ENCODE measurements around the gene ANKRD61.

ANKRD61 gene

DNA sequence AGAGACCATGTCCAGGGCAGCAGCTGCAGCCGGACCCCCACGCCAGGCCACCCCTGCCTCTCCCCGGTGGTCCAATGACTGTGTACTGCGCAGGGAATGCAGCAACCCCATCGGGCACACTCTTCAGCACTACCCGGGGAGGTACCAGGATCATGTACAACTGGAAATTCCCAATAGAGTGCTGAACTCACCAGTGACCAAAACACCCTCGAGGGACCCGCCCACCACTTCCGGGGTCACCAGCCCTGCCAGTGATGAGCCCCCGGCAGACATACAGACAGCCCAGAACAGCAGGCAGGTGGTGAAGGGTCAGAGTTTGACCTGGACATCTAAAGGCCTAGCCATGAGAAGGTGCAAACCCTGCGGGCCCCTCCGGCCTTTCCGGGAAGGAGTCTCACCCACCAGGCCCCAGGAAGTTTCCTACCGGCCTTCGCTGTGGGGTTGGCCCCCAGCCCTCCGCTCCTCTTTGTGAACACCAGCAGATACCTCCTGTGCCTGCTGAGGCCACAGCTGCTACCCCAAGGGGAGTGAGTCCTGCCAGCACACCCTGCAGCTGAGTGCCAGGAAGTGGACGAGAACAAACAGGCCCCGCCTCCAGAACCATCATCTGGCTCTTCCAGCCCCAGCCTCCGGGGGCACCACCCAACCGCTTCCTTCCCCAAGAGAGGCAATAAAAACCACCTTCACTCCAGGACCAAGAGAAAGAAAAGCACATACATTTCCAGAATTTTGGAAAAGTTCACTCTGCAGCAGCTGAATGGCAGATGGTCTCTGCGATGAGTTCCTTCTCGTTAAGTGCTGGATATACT, 5.0 kb upstream of the ANKRD61 start:
- TF ChIP-seq, protein P1, sequence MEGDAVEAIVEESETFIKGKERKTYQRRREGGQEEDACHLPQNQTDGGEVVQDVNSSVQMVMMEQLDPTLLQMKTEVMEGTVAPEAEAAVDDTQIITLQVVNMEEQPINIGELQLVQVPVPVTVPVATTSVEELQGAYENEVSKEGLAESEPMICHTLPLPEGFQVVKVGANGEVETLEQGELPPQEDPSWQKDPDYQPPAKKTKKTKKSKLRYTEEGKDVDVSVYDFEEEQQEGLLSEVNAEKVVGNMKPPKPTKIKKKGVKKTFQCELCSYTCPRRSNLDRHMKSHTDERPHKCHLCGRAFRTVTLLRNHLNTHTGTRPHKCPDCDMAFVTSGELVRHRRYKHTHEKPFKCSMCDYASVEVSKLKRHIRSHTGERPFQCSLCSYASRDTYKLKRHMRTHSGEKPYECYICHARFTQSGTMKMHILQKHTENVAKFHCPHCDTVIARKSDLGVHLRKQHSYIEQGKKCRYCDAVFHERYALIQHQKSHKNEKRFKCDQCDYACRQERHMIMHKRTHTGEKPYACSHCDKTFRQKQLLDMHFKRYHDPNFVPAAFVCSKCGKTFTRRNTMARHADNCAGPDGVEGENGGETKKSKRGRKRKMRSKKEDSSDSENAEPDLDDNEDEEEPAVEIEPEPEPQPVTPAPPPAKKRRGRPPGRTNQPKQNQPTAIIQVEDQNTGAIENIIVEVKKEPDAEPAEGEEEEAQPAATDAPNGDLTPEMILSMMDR (conservative IDR thresholded peaks at IDR 0.05; ENCODE audit: control insufficient read depth, insufficient read depth, low read depth, low read length): peak; percentile 37
- DNase-seq (ENCODE audit: low read depth): peak; percentile 54
- H3K4me3 ChIP-seq (ENCODE audit: control insufficient read depth, low read depth, low read length): no peak overlapping the region

DNA sequence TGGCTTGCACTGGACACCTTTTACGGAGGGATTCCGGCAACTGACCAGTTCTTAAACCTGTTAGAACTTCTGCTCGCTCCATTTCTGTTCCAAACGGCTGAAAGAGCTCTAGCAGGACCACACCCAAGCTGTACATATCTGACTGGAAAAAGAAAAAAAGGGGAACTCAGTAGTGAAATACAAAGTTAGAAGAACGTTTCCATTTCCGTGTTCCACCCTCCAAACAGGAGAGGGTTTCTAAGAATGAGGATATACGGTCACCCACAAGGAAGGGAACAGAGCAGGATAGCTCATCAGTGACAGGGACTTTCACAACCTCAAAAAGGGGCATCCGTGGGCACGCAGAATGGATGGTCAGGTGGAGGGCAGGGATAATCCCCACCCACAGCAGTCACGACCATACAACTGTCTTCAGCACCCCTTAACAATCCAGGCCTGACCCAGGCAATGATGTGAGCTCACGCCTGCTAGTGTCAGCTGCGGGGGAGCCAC, 4.3 kb upstream of the ANKRD61 start:
- TF ChIP-seq, protein P1 (conservative IDR thresholded peaks at IDR 0.05; ENCODE audit: control insufficient read depth, insufficient read depth, low read depth, low read length): no peak
- H3K4me3 ChIP-seq (ENCODE audit: control insufficient read depth, low read depth, low read length): no peak overlapping the region
- no peak for DNase-seq (ENCODE audit: low read depth)

DNA sequence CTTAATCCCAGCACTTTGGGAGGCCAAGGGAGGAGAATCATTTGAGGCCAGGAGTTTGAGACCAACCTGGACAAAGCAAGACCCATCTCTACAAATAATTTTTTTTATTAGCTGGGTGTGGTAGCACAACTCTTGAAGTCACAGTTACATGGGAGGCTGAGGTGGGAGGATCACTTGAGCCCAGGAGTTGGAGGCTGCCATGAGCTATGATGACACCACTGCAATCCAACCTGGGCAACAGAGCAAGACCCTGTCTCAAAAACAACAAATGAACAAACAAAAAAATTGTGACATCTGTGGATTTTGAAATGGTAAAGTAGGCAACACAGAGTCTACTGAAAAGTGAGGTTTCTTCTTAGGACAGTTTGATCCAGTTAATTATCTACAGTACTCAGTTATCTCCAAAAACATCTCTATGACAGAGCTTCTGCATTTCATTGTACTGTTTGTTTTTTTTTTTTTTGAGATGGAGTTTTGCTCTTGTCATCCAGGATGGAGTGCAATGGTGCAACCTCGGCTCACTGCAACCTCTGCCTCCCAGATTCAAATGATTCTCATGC, 3.3 kb upstream of the ANKRD61 start:
- TF ChIP-seq, protein P1 (conservative IDR thresholded peaks at IDR 0.05; ENCODE audit: control insufficient read depth, insufficient read depth, low read depth, low read length): no peak
- DNase-seq (ENCODE audit: low read depth): no peak

DNA sequence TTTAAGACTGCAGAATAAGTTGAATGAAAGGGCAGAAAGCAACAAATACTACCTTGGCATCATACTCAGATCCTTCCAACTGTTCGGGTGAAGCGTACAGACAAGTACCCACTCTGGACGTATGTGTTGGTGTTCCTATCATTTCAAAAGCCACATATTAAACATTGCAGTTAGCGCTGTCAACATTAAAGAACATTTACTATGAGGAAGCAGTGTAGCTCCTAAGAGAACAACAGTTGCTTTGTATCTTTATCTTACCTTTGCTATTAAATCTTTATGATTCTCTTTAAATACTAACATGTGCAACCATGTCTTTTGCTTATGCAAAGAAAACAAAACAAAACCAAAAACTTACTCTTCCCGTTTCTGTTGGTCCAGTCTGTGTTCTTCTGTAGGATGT, 2.6 kb upstream of the ANKRD61 start:
- DNase-seq (ENCODE audit: low read depth): no peak
- TF ChIP-seq, protein P1 (conservative IDR thresholded peaks at IDR 0.05; ENCODE audit: control insufficient read depth, insufficient read depth, low read depth, low read length): no peak
- H3K4me3 ChIP-seq (ENCODE audit: control insufficient read depth, low read depth, low read length): no peak overlapping the region

More for the DNA sequence above, 3.3 kb upstream of the ANKRD61 start:
- H3K4me3 ChIP-seq (ENCODE audit: control insufficient read depth, low read depth, low read length): no peak overlapping the region

DNA sequence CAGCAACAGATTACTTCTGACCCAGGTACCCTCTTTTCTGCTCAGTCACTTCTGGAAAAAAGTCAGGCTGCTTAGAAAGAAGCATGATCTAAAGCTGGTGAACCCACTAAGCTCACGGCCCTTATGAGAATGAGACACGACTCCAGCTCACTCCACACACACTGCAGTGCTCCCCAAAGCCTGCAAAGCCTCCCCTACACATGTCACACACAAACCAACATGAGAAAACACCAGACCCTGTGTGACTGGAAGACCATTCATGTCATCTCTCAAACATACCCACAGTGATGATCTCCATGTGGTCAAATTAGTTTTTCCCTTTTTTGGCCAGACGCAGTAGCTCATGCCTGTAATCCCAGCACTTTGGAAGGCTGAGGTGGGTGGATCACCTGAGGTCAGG, 391 bp downstream of the ANKRD61 start:
- no peak for DNase-seq (ENCODE audit: low read depth)
- H3K4me3 ChIP-seq (ENCODE audit: control insufficient read depth, low read depth, low read length): no peak overlapping the region
- TF ChIP-seq, protein P1 (conservative IDR thresholded peaks at IDR 0.05; ENCODE audit: control insufficient read depth, insufficient read depth, low read depth, low read length): no peak

DNA sequence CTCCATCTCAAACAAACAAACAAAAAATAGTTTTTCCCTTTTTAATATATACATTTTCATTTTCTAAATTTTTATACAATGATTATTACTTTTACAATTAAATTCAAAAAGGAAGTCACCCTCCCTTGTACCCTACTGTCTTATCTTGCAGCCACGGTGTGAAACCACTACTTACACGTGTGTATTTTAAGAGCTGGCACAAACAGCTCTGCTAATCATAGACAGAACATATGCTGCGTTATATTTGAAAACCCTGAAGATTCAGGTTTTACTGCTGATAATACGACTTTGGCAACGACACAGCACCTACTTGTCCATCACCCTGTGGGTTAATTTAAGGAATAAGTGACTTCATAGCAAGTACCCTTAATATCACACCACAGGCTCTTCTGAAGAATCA, 991 bp downstream of the ANKRD61 start:
- DNase-seq (ENCODE audit: low read depth): no peak
- TF ChIP-seq, protein P1 (conservative IDR thresholded peaks at IDR 0.05; ENCODE audit: control insufficient read depth, insufficient read depth, low read depth, low read length): no peak
- no peak overlapping the region for H3K4me3 ChIP-seq (ENCODE audit: control insufficient read depth, low read depth, low read length)
